IPS-NIHi11 (cell line): ENCODE results near the gene SETD2.

Experiments
- DNase-seq: peaks from one replicate; pipeline ENCODE4 v3.0.0; 2012; ENCODE audit warnings: mixed read lengths, low spot score

Gene SETD2

DNA sequence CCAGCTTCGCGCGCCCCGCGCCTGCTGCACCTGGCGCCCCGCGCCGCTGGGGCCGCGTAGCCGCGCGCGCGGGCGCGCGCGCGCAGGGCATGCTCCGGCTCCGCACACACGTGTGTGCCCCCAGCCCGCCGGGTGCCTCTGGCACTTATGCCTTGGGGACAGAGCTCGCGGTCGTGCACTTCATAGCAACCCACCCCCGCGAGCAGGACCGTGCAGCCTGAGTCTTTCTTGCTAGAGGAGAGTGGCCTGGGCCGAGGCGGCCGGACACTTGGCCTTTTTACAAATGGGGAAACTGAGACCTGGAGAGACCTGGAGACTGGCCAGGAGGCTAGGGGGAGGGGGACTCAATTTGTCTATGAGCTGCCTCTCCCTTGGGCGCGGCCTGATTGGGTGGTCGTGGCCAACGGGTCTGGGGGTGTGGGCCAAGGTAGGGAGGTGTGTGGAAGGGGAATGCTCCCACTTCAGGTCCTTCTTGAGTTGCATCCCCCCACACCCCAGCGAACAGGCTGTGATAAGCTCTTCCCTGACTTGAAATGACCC is 183.9 kb downstream of the SETD2 start:
- no peak for DNase-seq

GRCh38 chr3:46978985-46979944 is 184.6 kb downstream of the SETD2 start, which contains the start of gene NBEAL2:
Gene NBEAL2, plus strand, starts transcription at chr3:46979666. Its CDS starts 196 bp downstream, at chr3:46979862.
- peak; percentile 92 for DNase-seq

DNA sequence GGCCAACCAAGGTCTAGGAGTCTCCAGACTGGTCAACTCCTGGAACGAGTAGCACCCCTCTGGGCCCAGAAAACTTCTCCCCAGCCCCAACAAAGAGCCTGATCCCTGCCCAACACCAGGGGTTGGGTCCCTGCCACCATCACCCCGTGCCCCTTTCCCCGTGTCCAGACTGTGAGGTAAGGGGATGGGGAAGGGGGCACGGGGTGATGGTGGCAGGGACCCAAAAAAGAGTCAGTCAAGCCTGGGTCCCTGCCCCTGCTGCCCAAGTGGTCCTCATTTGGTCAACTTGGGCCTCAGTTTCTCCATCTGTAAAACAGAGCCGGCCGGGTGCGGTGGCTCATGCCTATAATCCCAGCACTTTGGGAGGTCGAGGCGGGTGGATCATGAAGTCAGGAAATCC is 185.5 kb downstream of the SETD2 start:
- no peak for DNase-seq

- no peak for DNase-seq
Observed at GRCh38 chr3:46977811-46978195, 186.1 kb downstream of the SETD2 start.

- DNase-seq, result peak; percentile 96
Observed at GRCh38 chr3:46976326-46977190, 187.4 kb downstream of the SETD2 start, which contains the start of gene CCDC12. Gene CCDC12, minus strand, starts transcription at chr3:46976745. Its CDS starts 13 bp downstream, at chr3:46976732.

GRCh38 chr3:46974421-46975171 is 189.3 kb downstream of the SETD2 start:
- no peak for DNase-seq

DNA sequence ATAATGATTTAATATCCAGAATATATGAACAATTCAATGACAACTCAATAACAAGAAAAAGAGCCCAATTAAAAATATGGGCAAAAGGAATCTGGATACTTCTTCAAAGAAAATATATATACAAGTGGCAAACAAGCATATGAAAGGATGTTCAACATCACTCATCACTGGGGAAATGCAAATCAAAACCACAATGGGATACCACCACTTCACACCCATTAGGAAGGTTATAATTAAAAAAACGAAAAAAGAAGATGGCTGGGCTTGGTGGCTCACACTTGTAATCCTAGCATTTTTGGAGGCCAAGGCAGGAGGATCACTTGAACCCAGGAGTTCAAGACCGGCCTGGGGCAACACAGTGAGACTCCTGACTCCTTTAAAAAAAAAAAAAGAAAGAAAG is 191.5 kb downstream of the SETD2 start:
- DNase-seq, result no peak

DNA sequence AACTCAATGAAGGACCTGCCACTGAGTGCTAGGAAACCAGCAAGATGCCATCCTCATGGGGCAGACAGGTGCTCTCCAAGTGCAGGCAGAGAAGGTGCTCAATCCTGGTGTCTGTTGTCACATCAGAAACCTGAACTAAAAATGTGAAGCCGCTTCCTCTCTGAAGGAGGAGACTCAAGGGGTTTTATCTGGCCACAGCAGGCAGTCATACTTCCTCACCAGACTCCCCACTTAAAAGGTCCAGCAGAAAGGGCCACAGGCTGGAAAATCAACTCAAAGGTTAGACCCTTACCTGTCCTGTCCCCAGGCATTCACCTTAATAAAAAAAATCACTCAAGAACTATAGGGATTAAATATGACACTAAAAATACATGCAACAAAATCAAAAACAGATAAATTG is 192.2 kb downstream of the SETD2 start:
- no peak for DNase-seq

- no peak for DNase-seq
Observed at GRCh38 chr3:46971151-46971550, 192.8 kb downstream of the SETD2 start.

GRCh38 chr3:46970391-46971091 is 193.4 kb downstream of the SETD2 start:
- no peak for DNase-seq

GRCh38 chr3:46968783-46969428 is 195.0 kb downstream of the SETD2 start:
- DNase-seq, result no peak

- DNase-seq, result no peak
Observed at GRCh38 chr3:46966811-46967210, 197.1 kb downstream of the SETD2 start.
